Muscle layer of duodenum (tissue), 2 donors: ENCODE results near the gene KCND2.
"Not testable (repeated sequence)": the region's sequence is repeated elsewhere in the genome, so short reads cannot be mapped to it uniquely, and the experiment has no call there.

Experiments used
- H3K27ac ChIP-seq: one replicate; pipeline ENCODE4 v1.7.0; 2013; ENCODE audit warnings: mild to moderate bottlenecking, low read length
- H3K27me3 ChIP-seq: one replicate; pipeline ENCODE4 v1.7.0; 2013; ENCODE audit warnings: low read depth, mild to moderate bottlenecking, control low read depth, low read length
- H3K36me3 ChIP-seq, 2 donors: one replicate each; pipeline ENCODE4 v1.7.0; 2013; ENCODE audit warnings: low read length in 2 of 2, control low read depth in 1 of 2, mild to moderate bottlenecking in 1 of 2; ENCODE audit not compliant: insufficient read depth in 2 of 2, control insufficient read depth in 1 of 2
- H3K4me1 ChIP-seq, 2 donors: one replicate each; pipeline ENCODE4 v1.7.0; 2013; ENCODE audit warnings: low read length in 2 of 2, mild to moderate bottlenecking in 2 of 2, control low read depth in 1 of 2, moderate library complexity in 1 of 2; ENCODE audit not compliant: insufficient read depth in 2 of 2, control insufficient read depth in 1 of 2
- H3K4me3 ChIP-seq, 2 donors: one replicate each; pipeline ENCODE4 v1.7.0; 2013; ENCODE audit warnings: low read length in 2 of 2, low read depth in 1 of 2, mild to moderate bottlenecking in 1 of 2
- H3K9me3 ChIP-seq, 2 donors: one replicate each; pipeline ENCODE4 v1.7.0; 2013; ENCODE audit warnings: low read length in 2 of 2, control low read depth in 1 of 2, mild to moderate bottlenecking in 1 of 2; ENCODE audit not compliant: control insufficient read depth in 1 of 2
- donor health status: healthy.

The KCND2 gene

DNA sequence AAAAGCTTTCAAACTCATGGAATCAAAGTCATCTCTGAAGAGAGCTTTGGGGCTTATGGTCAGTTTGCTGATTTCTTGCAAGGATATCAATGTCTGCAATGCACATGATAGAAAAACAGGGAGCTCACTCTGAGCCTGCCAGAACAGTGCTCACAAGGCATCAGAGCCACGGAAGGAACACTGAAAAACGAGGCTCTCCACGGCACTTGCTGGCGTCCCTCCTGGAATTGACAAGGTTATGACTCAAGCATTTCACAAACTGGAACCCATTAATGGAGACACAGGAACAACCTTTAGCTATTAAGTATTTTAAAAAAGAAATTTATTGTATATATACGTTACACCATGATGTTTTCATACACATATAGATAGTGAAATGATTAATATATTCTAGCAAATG lies 266.3 kb downstream of the KCND2 start:
- H3K4me1 ChIP-seq = no peaks in the 10 kb centered on the region
- H3K36me3 ChIP-seq = no peaks in the 10 kb centered on the region
- H3K27ac ChIP-seq = no peak overlapping the region
- no peaks in the 10 kb centered on the region for H3K27me3 ChIP-seq
- H3K4me3 ChIP-seq = no peak overlapping the region
- H3K9me3 ChIP-seq = no peaks in the 10 kb centered on the region

DNA sequence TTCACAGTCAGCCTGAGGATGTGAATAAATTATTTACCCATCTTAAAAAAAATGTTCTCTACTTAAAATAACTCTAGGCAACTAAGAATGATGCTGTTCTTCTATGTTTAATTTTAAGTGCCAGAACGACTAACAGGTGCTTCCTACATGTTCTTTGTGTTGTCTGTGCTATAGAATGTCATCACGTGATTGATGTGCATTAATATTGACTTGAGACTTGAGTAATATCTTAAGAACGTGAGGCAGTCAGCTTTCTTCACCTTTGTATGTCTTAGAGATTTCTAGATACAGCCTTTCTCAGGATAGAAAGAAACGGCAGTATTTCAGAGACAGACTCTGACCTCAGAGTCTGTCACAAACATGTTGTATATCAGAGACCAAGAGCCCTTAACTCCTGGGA lies 274.6 kb downstream of the KCND2 start:
- Histone ChIP-seq H3K4me3 (no peak overlapping the region), H3K4me1 (no peaks in the 10 kb centered on the region), H3K9me3 (no peaks in the 10 kb centered on the region), H3K27ac (no peak overlapping the region), H3K27me3 (no peaks in the 10 kb centered on the region), H3K36me3 (no peaks in the 10 kb centered on the region)

DNA sequence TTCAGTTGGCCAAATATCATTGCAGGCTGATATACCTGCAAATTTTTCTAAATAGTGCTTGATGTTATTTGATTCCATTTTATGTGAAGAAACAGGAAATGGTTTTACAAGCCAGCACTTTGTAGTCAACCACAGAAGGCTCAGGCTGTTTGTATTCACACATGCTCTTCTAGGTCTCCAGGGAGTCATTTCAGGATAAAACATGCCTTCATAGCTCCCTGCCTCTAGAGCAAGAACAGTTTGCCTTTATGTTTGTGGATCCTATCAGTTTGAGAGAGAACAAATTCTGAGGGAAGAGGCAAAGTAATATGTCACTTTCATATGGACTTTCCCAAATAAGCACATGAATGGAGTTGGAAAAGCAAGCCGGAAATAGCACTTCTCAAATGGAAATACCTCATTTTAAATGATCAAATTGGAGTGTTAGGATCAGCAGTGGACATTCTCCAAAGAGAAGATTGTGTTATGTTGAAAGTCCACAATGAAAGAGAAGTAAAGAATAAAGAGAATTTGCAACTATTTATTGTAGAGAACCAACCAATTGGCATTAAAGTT lies 277.6 kb downstream of the KCND2 start:
- H3K27me3 ChIP-seq = no peaks in the 10 kb centered on the region
- no peak overlapping the region for H3K4me3 ChIP-seq
- H3K27ac ChIP-seq = no peak overlapping the region
- H3K4me1 ChIP-seq = no peaks in the 10 kb centered on the region
- no peaks in the 10 kb centered on the region for H3K36me3 ChIP-seq
- no peaks in the 10 kb centered on the region for H3K9me3 ChIP-seq

- no peaks in the 10 kb centered on the region for H3K9me3 ChIP-seq
- H3K36me3 ChIP-seq = no peaks in the 10 kb centered on the region
- H3K27ac ChIP-seq = no peak overlapping the region
- no peak overlapping the region for H3K4me3 ChIP-seq
- no peaks in the 10 kb centered on the region for H3K27me3 ChIP-seq
- H3K4me1 ChIP-seq = no peaks in the 10 kb centered on the region
Measured at GRCh38 chr7:120553491-120553890, 280.5 kb downstream of the KCND2 start.

DNA sequence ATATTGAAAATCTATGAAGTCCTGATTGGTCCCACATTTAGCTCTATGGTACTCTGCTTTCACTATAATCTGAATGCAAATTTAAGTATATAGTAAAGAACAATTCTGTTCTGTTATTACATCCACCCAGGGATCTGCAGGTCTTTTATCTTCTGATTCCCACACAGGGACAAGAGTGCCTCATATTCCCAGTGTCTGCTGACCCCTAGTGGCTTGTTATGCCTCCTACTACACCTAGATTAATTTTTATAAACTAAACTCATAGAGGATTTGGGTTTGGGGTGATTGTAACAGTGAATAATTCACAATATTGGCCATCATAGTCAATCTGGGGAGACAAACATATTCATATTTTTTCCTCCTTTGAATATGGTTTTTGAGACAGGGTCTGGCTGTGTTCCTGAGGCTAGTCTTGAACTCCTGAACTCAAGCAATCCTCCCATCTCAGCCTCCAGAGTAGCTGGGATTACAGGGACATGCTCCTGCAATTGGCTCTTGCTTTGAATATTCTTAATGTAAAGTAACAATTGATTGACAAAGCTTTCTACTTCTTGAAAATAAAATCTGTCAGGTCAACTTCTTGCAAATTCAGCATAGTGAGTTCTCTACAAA lies 282.1 kb downstream of the KCND2 start:
- Histone ChIP-seq H3K36me3 (no peaks in the 10 kb centered on the region), H3K27ac (no peak overlapping the region), H3K4me1 (no peaks in the 10 kb centered on the region), H3K9me3 (no peaks in the 10 kb centered on the region), H3K4me3 (no peak overlapping the region), H3K27me3 (no peaks in the 10 kb centered on the region)

DNA sequence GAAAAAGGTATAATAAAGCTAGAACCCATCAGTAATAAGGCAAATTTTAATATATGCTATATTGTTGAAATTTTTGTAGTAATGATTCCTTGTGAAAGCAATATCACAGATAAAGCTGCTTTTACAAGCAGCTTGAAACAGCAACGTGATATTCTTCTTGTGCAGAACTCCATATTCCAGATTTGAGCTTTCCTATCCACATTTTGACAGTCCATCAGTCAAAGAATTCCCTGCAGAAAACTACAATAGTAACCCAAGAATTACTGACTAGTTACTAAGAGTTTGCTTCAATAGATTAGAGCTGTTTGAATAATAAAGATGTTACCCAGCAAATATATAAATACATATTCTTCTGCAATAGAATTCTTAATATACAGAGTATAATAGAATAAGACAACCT lies 291.2 kb downstream of the KCND2 start:
- Histone ChIP-seq H3K27ac (no peak overlapping the region), H3K27me3 (no peaks in the 10 kb centered on the region), H3K4me3 (no peak overlapping the region), H3K4me1 (no peaks in the 10 kb centered on the region), H3K9me3 (no peaks in the 10 kb centered on the region), H3K36me3 (no peaks in the 10 kb centered on the region)

DNA sequence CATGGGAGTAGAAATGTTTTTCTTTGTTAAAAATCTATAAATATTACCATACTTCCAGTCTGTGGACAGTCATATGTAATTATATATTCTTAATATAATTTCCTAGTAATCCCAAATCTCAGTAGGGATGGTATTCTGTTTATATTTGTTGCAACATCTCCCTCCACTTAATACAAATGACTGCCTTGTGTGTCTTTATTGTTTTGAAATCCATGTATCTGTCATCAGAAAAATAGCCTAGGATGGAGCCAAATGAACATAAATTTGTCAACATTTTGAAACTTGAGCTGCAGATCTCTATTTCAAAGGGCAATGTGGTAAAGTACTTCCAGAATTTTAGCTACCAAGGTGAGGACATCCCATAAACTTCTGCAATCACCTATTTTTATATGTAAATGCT lies 294.2 kb downstream of the KCND2 start:
- Histone ChIP-seq H3K4me3 (no peak overlapping the region), H3K27ac (no peak overlapping the region), H3K9me3 (no peaks in the 10 kb centered on the region), H3K27me3 (no peaks in the 10 kb centered on the region), H3K36me3 (no peaks in the 10 kb centered on the region), H3K4me1 (no peaks in the 10 kb centered on the region)

DNA sequence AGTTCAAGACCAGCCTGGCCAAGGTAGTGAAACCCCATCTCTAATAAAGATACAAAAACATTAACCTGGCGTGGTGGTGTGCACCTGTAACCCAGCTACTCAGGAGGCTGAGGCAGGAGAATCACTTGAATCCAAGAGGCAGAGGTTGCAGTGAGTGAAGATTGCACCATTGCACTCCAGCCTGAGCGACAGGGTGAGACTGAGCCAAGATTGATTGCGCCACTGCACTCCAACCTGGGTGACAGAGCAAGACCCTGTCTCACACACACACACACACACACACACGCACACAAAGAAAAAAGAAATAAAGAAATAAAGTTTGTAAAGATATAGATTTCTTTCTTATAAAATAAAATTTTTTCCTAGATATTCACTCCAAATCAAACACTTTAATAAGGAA lies 305.7 kb downstream of the KCND2 start:
- H3K4me1 ChIP-seq, H3K27me3 ChIP-seq, H3K27ac ChIP-seq, H3K9me3 ChIP-seq, H3K36me3 ChIP-seq, H3K4me3 ChIP-seq: not testable (repeated sequence)

- no peaks in the 10 kb centered on the region for H3K9me3 ChIP-seq
- H3K27me3 ChIP-seq = no peaks in the 10 kb centered on the region
- H3K4me3 ChIP-seq = no peak overlapping the region
- no peak overlapping the region for H3K27ac ChIP-seq
- no peaks in the 10 kb centered on the region for H3K36me3 ChIP-seq
- no peaks in the 10 kb centered on the region for H3K4me1 ChIP-seq
Measured at GRCh38 chr7:120582916-120583315, 309.9 kb downstream of the KCND2 start.

- H3K36me3 ChIP-seq = no peaks in the 10 kb centered on the region
Measured at GRCh38 chr7:120583899-120584586, 311.1 kb downstream of the KCND2 start.

DNA sequence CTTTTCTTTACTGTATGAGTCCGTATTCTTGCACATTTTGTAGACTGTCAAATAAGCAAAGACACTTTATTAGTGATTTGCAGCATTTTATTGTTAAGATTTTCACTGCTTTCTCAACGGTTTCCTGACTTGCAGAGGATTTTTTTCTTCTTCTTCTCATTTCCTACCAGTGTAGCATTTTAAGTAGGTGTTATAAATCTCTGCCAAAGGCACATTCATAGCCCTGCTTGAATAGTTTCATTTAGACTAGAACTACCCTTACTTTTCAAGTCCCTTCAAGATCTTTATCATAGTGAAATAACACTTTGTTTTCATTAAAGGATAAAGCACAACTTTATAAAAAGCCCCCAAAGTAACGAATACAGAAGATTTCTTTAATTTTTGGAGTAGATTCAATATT lies 313.6 kb downstream of the KCND2 start:
- Histone ChIP-seq H3K27me3 (no peaks in the 10 kb centered on the region), H3K27ac (no peak overlapping the region)

More at GRCh38 chr7:120583899-120584586, 311.1 kb downstream of the KCND2 start:
- H3K9me3 ChIP-seq = no peaks in the 10 kb centered on the region
- no peak overlapping the region for H3K27ac ChIP-seq
- no peak overlapping the region for H3K4me3 ChIP-seq
- H3K27me3 ChIP-seq = no peaks in the 10 kb centered on the region
- no peaks in the 10 kb centered on the region for H3K4me1 ChIP-seq

GRCh38 chr7:120587243-120587642 lies 314.3 kb downstream of the KCND2 start:
- H3K4me1 ChIP-seq = no peaks in the 10 kb centered on the region
- no peaks in the 10 kb centered on the region for H3K27me3 ChIP-seq
- no peak overlapping the region for H3K27ac ChIP-seq
- no peaks in the 10 kb centered on the region for H3K9me3 ChIP-seq
- H3K4me3 ChIP-seq = no peak overlapping the region
- H3K36me3 ChIP-seq = no peaks in the 10 kb centered on the region

More for the DNA sequence above, 313.6 kb downstream of the KCND2 start:
- no peaks in the 10 kb centered on the region for H3K9me3 ChIP-seq
- no peaks in the 10 kb centered on the region for H3K4me1 ChIP-seq
- no peak overlapping the region for H3K4me3 ChIP-seq
- H3K36me3 ChIP-seq = no peaks in the 10 kb centered on the region
